Uterus (tissue), 4 donors: ENCODE results near the gene SEPTIN14. TPM values are rescaled to one million over a fixed set of nuclear protein-coding genes. Genes with fewer than 3 reads are reported as not detected.
"Not testable (repeated sequence)": the region's sequence is repeated elsewhere in the genome, so short reads cannot be mapped to it uniquely, and the experiment has no call there.

ENCODE experiments used
- DNase-seq, 2 donors: peaks; one replicate each; pipeline ENCODE4 v3.0.0-alpha.2; 2019 to 2020
- H3K27ac ChIP-seq, 2 donors: fragments of 200-600 bp; sonication (generic); 1 replicate in 1 of 2; 2 replicates in 1 of 2; pipeline ENCODE4 v1.5.1; 2016 to 2018
- H3K27me3 ChIP-seq, 2 donors: fragments of 200-600 bp; sonication (generic); one replicate each; pipeline ENCODE4 v1.5.1; 2018 to 2019; ENCODE audit warnings: control low read depth in 1 of 2
- H3K36me3 ChIP-seq, 2 donors: fragments of 200-600 bp; sonication (generic); one replicate each; pipeline ENCODE4 v1.5.1; 2019; ENCODE audit warnings: control low read depth in 1 of 2
- H3K4me1 ChIP-seq, 2 donors: fragments of 200-600 bp; sonication (generic); one replicate each; pipeline ENCODE4 v1.5.1; 2018 to 2019; ENCODE audit warnings: control low read depth in 1 of 2
- H3K4me3 ChIP-seq, 2 donors: fragments of 200-600 bp; sonication (generic); 1 replicate in 1 of 2; 2 replicates in 1 of 2; pipeline ENCODE4 v1.5.1; 2018 to 2019; ENCODE audit warnings: mild to moderate bottlenecking in 1 of 2
- H3K9me3 ChIP-seq, 2 donors: fragments of 200-600 bp; sonication (generic); one replicate each; pipeline ENCODE4 v1.5.1; 2019; ENCODE audit warnings: control low read depth in 1 of 2
- CTCF ChIP-seq, 4 experiments: fragments of 200-600 bp in 2 of 4; fragments of 450-650 bp in 2 of 4; sonication (generic) in 2 of 4; IDR thresholded peaks; one replicate each; pipeline ENCODE4 v1.5.1; 2016 to 2019; ENCODE audit warnings: antibody characterized with exemption in 4 of 4, mild to moderate bottlenecking in 2 of 4, moderate library complexity in 1 of 4
- POLR2A ChIP-seq, 2 donors: fragments of 450-650 bp; IDR thresholded peaks; one replicate each; pipeline ENCODE4 v1.6.1; 2016; ENCODE audit warnings: antibody characterized with exemption in 2 of 2, mild to moderate bottlenecking in 1 of 2, moderate library complexity in 1 of 2
- intact Hi-C: fragments of 100-400 bp; cut with DNase I; formaldehyde crosslinking; loops from one replicate; pipeline ENCODE4 v1.15.1; 2023; ENCODE audit warnings: low total_unique reads
- total RNA-seq, 4 donors: library from RNA; depleted of rRNA in 3 of 4; stranded (reverse); fragments of >200 nt in 3 of 4; gene quantifications; one replicate each; pipeline versions ENCODE4 v1.1.0 to v1.2.4, GENCODE V29; 2014 to 2023
- donor health status: DM: yes; HTN: yes; CAD: no.

The SEPTIN14 gene
- total RNA-seq, 4 donors from 2014 or later, result not detected

DNA sequence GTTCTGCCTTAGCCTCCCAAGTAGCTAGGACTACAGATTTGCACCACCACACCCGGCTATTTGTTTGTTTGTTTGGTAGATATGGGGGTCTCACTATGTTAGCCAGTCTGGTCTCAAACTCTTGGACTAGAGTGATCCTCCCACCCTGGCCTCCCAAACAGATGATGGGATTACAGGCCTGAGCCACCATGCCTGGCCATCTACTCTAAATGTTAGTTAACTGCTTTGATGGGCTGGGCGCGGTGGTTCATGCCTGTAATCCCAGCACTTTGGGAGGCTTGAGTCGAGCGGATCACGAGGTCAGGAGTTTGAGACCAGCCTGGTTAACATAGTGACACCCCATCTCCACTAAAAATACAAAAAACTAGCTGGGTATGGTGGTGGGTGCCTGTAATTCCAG lies 74.8 kb downstream of the SEPTIN14 start:
- no peak for TF ChIP-seq POLR2A (IDR thresholded peaks at IDR 0.05)
- TF ChIP-seq CTCF (IDR thresholded peaks at IDR 0.05), result no peak
- Histone ChIP-seq H3K27ac (no peak overlapping the region), H3K4me3 (no peak overlapping the region), H3K36me3 (no peaks in the 10 kb centered on the region), H3K27me3 (no peaks in the 10 kb centered on the region), H3K9me3 (no peaks in the 10 kb centered on the region), H3K4me1 (no peaks in the 10 kb centered on the region)
- no peak for DNase-seq
- intact Hi-C loops, result no loop called here

DNA sequence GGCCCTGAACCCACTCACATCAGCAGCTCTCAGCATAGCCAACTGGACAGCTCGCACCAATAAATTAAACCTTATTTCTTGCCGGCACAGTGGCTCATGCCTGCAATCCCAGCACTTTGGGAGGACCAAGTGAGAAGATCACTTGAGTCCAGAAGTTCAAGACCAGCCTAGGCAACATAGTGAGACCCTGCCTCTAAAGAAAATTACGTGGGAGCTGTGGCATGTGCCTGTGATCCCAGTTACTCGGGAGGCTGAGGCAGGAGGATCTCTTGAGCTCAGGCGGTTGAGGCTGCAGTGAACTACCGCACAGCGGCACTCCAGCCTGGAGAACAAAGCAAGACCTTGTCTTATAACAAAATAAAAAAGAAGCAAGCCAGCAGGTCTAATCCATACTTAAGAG lies 75.7 kb downstream of the SEPTIN14 start:
- TF ChIP-seq CTCF (IDR thresholded peaks at IDR 0.05), result no peak
- TF ChIP-seq POLR2A (IDR thresholded peaks at IDR 0.05), result no peak
- no peaks in the 10 kb centered on the region for H3K36me3 ChIP-seq
- no peak overlapping the region for H3K27ac ChIP-seq
- no peak overlapping the region for H3K4me3 ChIP-seq
- H3K27me3 ChIP-seq, result no peaks in the 10 kb centered on the region
- no peaks in the 10 kb centered on the region for H3K4me1 ChIP-seq
- H3K9me3 ChIP-seq, result no peaks in the 10 kb centered on the region
- DNase-seq, result no peak
- intact Hi-C loops, result no loop called here

DNA sequence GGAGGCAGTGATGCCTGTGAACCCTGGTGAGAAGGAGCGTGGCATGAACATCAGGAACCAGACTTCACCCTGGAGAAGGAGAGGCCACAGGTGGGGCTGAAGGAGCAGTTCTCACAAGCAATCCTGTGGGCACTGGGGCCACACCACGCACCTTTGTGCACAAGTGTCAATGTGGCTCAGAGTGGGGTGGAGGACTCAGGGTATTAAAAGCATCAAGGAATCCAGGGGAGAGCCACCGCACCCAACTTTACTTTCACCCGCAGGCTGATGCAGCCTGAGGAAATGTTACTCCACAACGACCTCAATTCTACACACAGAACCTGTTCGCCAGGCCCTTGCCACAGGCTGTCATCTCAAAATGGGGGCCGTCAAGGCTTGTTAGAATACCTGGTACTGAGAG lies 77.1 kb downstream of the SEPTIN14 start:
- DNase-seq, intact Hi-C loops, H3K27ac ChIP-seq, H3K4me3 ChIP-seq, H3K27me3 ChIP-seq, H3K9me3 ChIP-seq, H3K4me1 ChIP-seq, H3K36me3 ChIP-seq: not testable (repeated sequence)

- H3K4me1 ChIP-seq, result no peaks in the 10 kb centered on the region
- no peak overlapping the region for H3K27ac ChIP-seq
- no peak overlapping the region for H3K4me3 ChIP-seq
- no peak for TF ChIP-seq POLR2A (IDR thresholded peaks at IDR 0.05)
- TF ChIP-seq CTCF (IDR thresholded peaks at IDR 0.05), result no peak
- no peaks in the 10 kb centered on the region for H3K36me3 ChIP-seq
- intact Hi-C loops, result no loop called here
- no peaks in the 10 kb centered on the region for H3K9me3 ChIP-seq
- DNase-seq, result no peak
- H3K27me3 ChIP-seq, result no peaks in the 10 kb centered on the region
Measured at GRCh38 chr7:55784151-55784550, 78.4 kb downstream of the SEPTIN14 start.

DNA sequence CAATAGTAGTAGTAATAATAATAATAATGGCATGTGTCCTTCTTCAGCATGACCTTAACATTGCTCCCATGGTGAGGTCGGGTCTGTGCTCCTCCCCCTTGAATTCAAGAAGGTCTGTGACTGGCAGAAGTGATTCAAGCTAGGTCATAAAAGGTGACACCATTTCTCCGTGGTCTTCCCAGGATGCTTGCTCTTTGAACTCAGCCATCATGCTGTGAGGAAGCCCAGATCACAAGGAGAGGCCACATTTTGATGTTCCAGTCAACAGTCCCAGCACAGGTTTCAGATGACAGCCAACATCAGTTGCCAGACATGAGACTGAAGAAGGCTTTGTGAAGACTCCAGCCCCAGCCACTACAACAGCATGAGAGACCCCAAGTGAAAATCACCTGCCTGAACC lies 83.9 kb downstream of the SEPTIN14 start:
- TF ChIP-seq CTCF (IDR thresholded peaks at IDR 0.05) (no peak), POLR2A (IDR thresholded peaks at IDR 0.05) (no peak)
- intact Hi-C loops, result no loop called here
- Histone ChIP-seq H3K4me1 (no peaks in the 10 kb centered on the region), H3K36me3 (no peaks in the 10 kb centered on the region), H3K4me3 (no peak overlapping the region), H3K9me3 (no peaks in the 10 kb centered on the region), H3K27me3 (no peaks in the 10 kb centered on the region), H3K27ac (no peak overlapping the region)
- no peak for DNase-seq

DNA sequence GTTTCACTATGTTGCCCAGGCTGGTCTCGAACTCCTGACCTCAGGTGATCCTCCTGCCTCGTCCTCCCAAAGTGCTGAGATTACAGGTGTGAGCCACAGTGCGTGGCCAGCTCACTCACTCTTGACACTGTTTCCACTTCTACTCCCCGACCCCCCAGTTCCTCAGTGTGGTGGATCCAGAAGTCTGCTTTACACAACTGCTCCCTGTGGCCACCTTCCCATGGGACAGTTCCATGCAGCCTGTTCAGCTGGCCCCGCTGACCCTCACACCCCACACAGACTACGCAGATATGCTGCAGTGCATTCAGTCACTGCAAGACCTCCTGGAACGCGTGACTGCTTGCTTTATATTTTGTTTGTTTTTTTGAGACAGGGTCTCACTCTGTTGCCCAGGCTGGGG lies 86.4 kb downstream of the SEPTIN14 start:
- intact Hi-C loops, result no loop called here
- Histone ChIP-seq H3K4me1 (no peaks in the 10 kb centered on the region), H3K27ac (no peak overlapping the region), H3K4me3 (no peak overlapping the region), H3K27me3 (no peaks in the 10 kb centered on the region), H3K9me3 (no peaks in the 10 kb centered on the region), H3K36me3 (no peaks in the 10 kb centered on the region)
- TF ChIP-seq POLR2A (IDR thresholded peaks at IDR 0.05) (no peak), CTCF (IDR thresholded peaks at IDR 0.05) (no peak)
- DNase-seq, result no peak
